Mesothelial cell of epicardium (in vitro differentiated cells): Measurements from ENCODE around the gene ARL6IP4. TPM values are rescaled to one million over a fixed set of nuclear protein-coding genes. Genes with fewer than 3 reads are reported as not detected.

Source experiments
- DNase-seq, 2 experiments: peaks; one replicate each; pipeline ENCODE4 v3.0.0; 2021; ENCODE audit warnings: low spot score in 2 of 2; ENCODE audit not compliant: unreplicated experiment in 2 of 2
- H3K27ac Mint-ChIP-seq: 2 replicates; pipeline ENCODE4 v1.8.0; 2021; ENCODE audit warnings: mixed read lengths
- H3K27me3 Mint-ChIP-seq: 2 replicates; pipeline ENCODE4 v1.8.0; 2021; ENCODE audit warnings: low read depth, mixed read lengths
- H3K36me3 Mint-ChIP-seq: 2 replicates; pipeline ENCODE4 v1.8.0; 2021; ENCODE audit warnings: mixed read lengths
- H3K4me1 Mint-ChIP-seq: 2 replicates; pipeline ENCODE4 v1.8.0; 2021; ENCODE audit warnings: mixed read lengths
- H3K4me3 Mint-ChIP-seq: 2 replicates; pipeline ENCODE4 v1.8.0; 2021; ENCODE audit warnings: mild to moderate bottlenecking, moderate library complexity, mixed read lengths
- H3K9me3 Mint-ChIP-seq: 2 replicates; pipeline ENCODE4 v1.8.0; 2021; ENCODE audit warnings: mixed read lengths
- CTCF ChIP-seq: fragments of 200-600 bp; sonication (generic); IDR thresholded peaks from one replicate; pipeline ENCODE4 v1.5.0; 2021; ENCODE audit warnings: antibody characterized with exemption; ENCODE audit not compliant: unreplicated experiment
- total RNA-seq: library from RNA; stranded (reverse); gene quantifications from 3 replicates; pipeline ENCODE4 v1.2.1, GENCODE V29; 2021

The ARL6IP4 gene
- total RNA-seq, result 120 to 133 TPM (median 122 TPM) in 3 replicates

- H3K27me3 Mint-ChIP-seq, result no peaks in the 10 kb centered on the region
- DNase-seq, result peak in 1 of 2 experiments; percentile 69
These were observed at the start of gene ARL6IP4 for GRCh38 chr12:122980183-122981035. Gene ARL6IP4, plus strand, starts transcription at chr12:122980681. Its CDS starts 459 bp downstream, at chr12:122981140.

GRCh38 chr12:122932207-122932606 is 48.3 kb upstream of the ARL6IP4 start:
- no peak overlapping the region for H3K4me3 Mint-ChIP-seq
- no peak for DNase-seq
- no peaks in the 10 kb centered on the region for H3K27me3 Mint-ChIP-seq
- peaks cover 2% of the 10 kb centered on the region for H3K4me1 Mint-ChIP-seq
- no peak overlapping the region for H3K27ac Mint-ChIP-seq
- no peaks in the 10 kb centered on the region for H3K36me3 Mint-ChIP-seq
- TF ChIP-seq CTCF, result no peak
- no peaks in the 10 kb centered on the region for H3K9me3 Mint-ChIP-seq

More at GRCh38 chr12:122980183-122981035, at the start of gene ARL6IP4:
- H3K27ac Mint-ChIP-seq, result peak within 1 kb of the TSS; percentile 90
- H3K4me3 Mint-ChIP-seq, result peak within 1 kb of the TSS; percentile 90
- peaks cover 55% of the 10 kb centered on the region for H3K4me1 Mint-ChIP-seq
- H3K36me3 Mint-ChIP-seq, result no peaks in the 10 kb centered on the region
- TF ChIP-seq CTCF, result no peak
- H3K9me3 Mint-ChIP-seq, result no peaks in the 10 kb centered on the region

GRCh38 chr12:122934722-122935121 is 45.8 kb upstream of the ARL6IP4 start:
- Mint-ChIP-seq H3K27me3 (no peaks in the 10 kb centered on the region), H3K27ac (no peak overlapping the region), H3K36me3 (peaks cover 5% of the 10 kb centered on the region), H3K4me1 (no peaks in the 10 kb centered on the region), H3K9me3 (no peaks in the 10 kb centered on the region), H3K4me3 (no peak overlapping the region)
- DNase-seq, result no peak
- TF ChIP-seq CTCF, result no peak

GRCh38 chr12:122935318-122935717 is 45.2 kb upstream of the ARL6IP4 start:
- Mint-ChIP-seq H3K4me1 (no peaks in the 10 kb centered on the region), H3K9me3 (no peaks in the 10 kb centered on the region), H3K27ac (no peak overlapping the region), H3K36me3 (peaks cover 5% of the 10 kb centered on the region), H3K27me3 (no peaks in the 10 kb centered on the region), H3K4me3 (no peak overlapping the region)
- no peak for TF ChIP-seq CTCF
- DNase-seq, result no peak

- Mint-ChIP-seq H3K27me3 (no peaks in the 10 kb centered on the region), H3K4me3 (no peak overlapping the region), H3K4me1 (no peaks in the 10 kb centered on the region), H3K36me3 (peaks cover 5% of the 10 kb centered on the region), H3K27ac (no peak overlapping the region), H3K9me3 (no peaks in the 10 kb centered on the region)
- DNase-seq, result no peak
- TF ChIP-seq CTCF, result no peak
These were observed 42.8 kb upstream of the ARL6IP4 start for GRCh38 chr12:122937622-122938091.
